Osteoblast (primary cell): Measurements from ENCODE around the gene PKP3. TPM values are rescaled to one million over a fixed set of nuclear protein-coding genes. Genes with fewer than 3 reads are reported as not detected.

Source experiments
- DNase-seq: peaks from one replicate; pipeline ENCODE4 v3.0.0; 2011; ENCODE audit warnings: low spot score, mixed read lengths; ENCODE audit not compliant: insufficient read length; ENCODE audit errors: missing footprints
- H2AFZ ChIP-seq: 2 replicates; pipeline ENCODE4 v1.6.0; 2011; ENCODE audit warnings: mild to moderate bottlenecking, low read length
- H3K27ac ChIP-seq: 2 replicates; pipeline ENCODE4 v1.5.1; 2011; ENCODE audit warnings: mild to moderate bottlenecking, low read depth, low read length, moderate library complexity
- H3K27me3 ChIP-seq: 2 replicates; pipeline ENCODE4 v1.6.0; 2012; ENCODE audit warnings: mild to moderate bottlenecking, control low read depth, inconsistent platforms, low read length, moderate library complexity; ENCODE audit not compliant: insufficient read depth
- H3K36me3 ChIP-seq: 2 replicates; pipeline ENCODE4 v1.5.1; 2011; ENCODE audit warnings: mild to moderate bottlenecking, low read length, control low read depth, moderate library complexity; ENCODE audit not compliant: insufficient read depth
- H3K4me1 ChIP-seq: 2 replicates; pipeline ENCODE4 v1.5.1; 2011; ENCODE audit warnings: mild to moderate bottlenecking, low read length, control low read depth, moderate library complexity; ENCODE audit not compliant: insufficient read depth
- H3K4me2 ChIP-seq: 2 replicates; pipeline ENCODE4 v1.6.0; 2011; ENCODE audit warnings: mild to moderate bottlenecking, low read length; ENCODE audit not compliant: insufficient read depth
- H3K4me3 ChIP-seq: fragments of 200-600 bp; sonication (generic); 3 replicates; pipeline ENCODE4 v1.5.1; 2012; ENCODE audit warnings: mild to moderate bottlenecking, low read length, inconsistent platforms; ENCODE audit not compliant: insufficient read depth
- H3K79me2 ChIP-seq: 2 replicates; pipeline ENCODE4 v1.6.0; 2012; ENCODE audit warnings: mild to moderate bottlenecking, low read length, control low read depth, inconsistent platforms; ENCODE audit not compliant: insufficient read depth
- H3K9me3 ChIP-seq: 2 replicates; pipeline ENCODE4 v1.5.1; 2011; ENCODE audit warnings: low read depth, low read length, control low read depth
- H4K20me1 ChIP-seq: 2 replicates; pipeline ENCODE4 v1.6.0; 2012; ENCODE audit warnings: mild to moderate bottlenecking, low read length, control low read depth; ENCODE audit not compliant: insufficient read depth
- CTCF ChIP-seq: IDR thresholded peaks from 2 replicates; pipeline ENCODE4 v1.5.1; 2011; ENCODE audit warnings: mild to moderate bottlenecking, low read depth, low read length, moderate library complexity; ENCODE audit errors: extremely low read depth
- total RNA-seq: library from RNA; depleted of rRNA; stranded (reverse); fragments of >200 nt; gene quantifications from 2 replicates; pipeline ENCODE4 v1.2.3, GENCODE V29; 2012

The PKP3 gene
- total RNA-seq, 1 donor, result 2.5 TPM

DNA sequence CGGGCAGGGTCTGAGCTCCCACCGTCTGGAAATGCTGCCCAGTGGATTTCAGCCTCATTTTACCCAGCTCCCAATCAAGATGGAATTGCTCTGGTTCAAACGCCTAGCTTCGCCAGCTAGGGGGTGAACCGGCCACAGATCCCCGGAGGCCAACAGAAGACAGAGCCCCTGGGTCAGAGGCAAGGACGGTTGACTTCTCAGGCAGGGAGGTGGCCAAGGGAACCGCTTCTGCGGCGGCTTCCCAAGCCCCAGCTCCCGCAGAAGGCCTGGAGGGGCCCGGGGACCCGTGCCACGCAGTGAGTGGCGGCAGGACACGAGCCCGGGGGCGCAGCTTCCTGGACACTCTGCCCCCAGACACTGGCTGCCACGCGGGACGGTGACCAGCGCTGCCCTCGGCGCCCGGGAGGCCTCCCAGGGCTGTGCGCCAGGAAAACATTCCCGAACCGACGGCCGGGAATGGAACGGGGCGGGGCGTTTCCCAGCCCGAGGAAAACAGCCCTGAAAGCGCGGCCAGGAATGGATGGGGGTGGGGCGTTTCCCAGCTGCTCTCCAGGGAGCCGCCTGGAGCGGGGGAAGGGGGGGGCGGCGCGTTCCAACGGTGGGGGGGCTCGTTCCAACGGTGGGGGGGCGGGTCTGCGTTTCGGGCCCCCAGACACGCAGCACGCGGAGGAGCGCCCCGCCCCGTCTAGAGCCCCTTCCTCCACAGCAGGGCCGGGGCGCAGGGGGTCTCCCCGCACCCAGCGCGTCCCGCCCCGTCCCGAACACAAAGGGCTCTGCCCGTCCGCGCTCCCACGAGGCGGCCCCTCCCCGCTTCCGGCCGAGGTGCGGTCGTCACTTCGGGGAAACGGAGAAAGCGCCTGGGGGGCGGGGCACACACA, 38.2 kb upstream of the PKP3 start:
- peak overlapping the region; percentile 58 for H3K4me3 ChIP-seq
- TF ChIP-seq CTCF, result no peak
- H2AFZ ChIP-seq, result peak overlapping the region; percentile 50
- no peaks in the 10 kb centered on the region for H3K36me3 ChIP-seq
- peak overlapping the region; percentile 77 for H3K4me2 ChIP-seq
- peak; percentile 99 for DNase-seq
- H3K27ac ChIP-seq, result peak overlapping the region; percentile 98
- peaks cover under 1% of the 10 kb centered on the region for H3K9me3 ChIP-seq
- H3K4me1 ChIP-seq, result peaks cover 24% of the 10 kb centered on the region
- no peaks in the 10 kb centered on the region for H3K79me2 ChIP-seq
- peaks cover 5% of the 10 kb centered on the region for H3K27me3 ChIP-seq
- no peaks in the 10 kb centered on the region for H4K20me1 ChIP-seq

- Histone ChIP-seq H3K4me2 (no peak overlapping the region), H4K20me1 (no peaks in the 10 kb centered on the region), H2AFZ (no peak overlapping the region), H3K36me3 (no peaks in the 10 kb centered on the region), H3K9me3 (peaks cover 2% of the 10 kb centered on the region), H3K4me1 (peaks cover 24% of the 10 kb centered on the region), H3K27ac (no peak overlapping the region), H3K27me3 (peaks cover 6% of the 10 kb centered on the region), H3K4me3 (no peak overlapping the region), H3K79me2 (no peaks in the 10 kb centered on the region)
- no peak for TF ChIP-seq CTCF
- no peak for DNase-seq
Observed at GRCh38 chr11:356610-357009, 37.4 kb upstream of the PKP3 start.

DNA sequence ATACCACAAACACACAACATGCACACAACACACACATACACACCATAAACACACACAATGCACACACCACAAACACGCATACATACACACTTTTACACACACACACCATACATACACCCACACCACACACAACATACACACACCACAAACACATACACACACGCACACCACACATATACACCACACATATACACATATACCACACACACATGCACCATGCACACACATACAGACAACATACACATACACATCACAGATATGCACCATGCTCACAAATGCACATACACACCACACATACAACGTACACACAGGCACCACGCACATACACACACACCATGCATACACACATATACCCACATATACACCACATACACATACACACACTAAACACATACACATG, 36.4 kb upstream of the PKP3 start:
- no peak for TF ChIP-seq CTCF
- Histone ChIP-seq H3K27me3 (peaks cover 6% of the 10 kb centered on the region), H4K20me1 (no peaks in the 10 kb centered on the region), H3K9me3 (peaks cover 2% of the 10 kb centered on the region), H3K4me3 (no peak overlapping the region), H3K27ac (no peak overlapping the region), H3K4me2 (no peak overlapping the region), H3K4me1 (peaks cover 24% of the 10 kb centered on the region), H2AFZ (no peak overlapping the region), H3K36me3 (no peaks in the 10 kb centered on the region), H3K79me2 (no peaks in the 10 kb centered on the region)
- DNase-seq, result no peak

- no peak for TF ChIP-seq CTCF
Observed at GRCh38 chr11:358129-358800, 35.7 kb upstream of the PKP3 start.

More at GRCh38 chr11:358129-358800, 35.7 kb upstream of the PKP3 start:
- H3K79me2 ChIP-seq, result no peaks in the 10 kb centered on the region
- H3K36me3 ChIP-seq, result no peaks in the 10 kb centered on the region
- DNase-seq, result peak; percentile 68
- no peak overlapping the region for H2AFZ ChIP-seq
- H3K27me3 ChIP-seq, result peaks cover 6% of the 10 kb centered on the region
- H3K4me1 ChIP-seq, result peaks cover 19% of the 10 kb centered on the region
- H3K9me3 ChIP-seq, result peaks cover 2% of the 10 kb centered on the region
- no peak overlapping the region for H3K27ac ChIP-seq
- no peaks in the 10 kb centered on the region for H4K20me1 ChIP-seq
- H3K4me3 ChIP-seq, result no peak overlapping the region
- no peak overlapping the region for H3K4me2 ChIP-seq
